ENCODE data around the gene PRKG1.

DNA sequence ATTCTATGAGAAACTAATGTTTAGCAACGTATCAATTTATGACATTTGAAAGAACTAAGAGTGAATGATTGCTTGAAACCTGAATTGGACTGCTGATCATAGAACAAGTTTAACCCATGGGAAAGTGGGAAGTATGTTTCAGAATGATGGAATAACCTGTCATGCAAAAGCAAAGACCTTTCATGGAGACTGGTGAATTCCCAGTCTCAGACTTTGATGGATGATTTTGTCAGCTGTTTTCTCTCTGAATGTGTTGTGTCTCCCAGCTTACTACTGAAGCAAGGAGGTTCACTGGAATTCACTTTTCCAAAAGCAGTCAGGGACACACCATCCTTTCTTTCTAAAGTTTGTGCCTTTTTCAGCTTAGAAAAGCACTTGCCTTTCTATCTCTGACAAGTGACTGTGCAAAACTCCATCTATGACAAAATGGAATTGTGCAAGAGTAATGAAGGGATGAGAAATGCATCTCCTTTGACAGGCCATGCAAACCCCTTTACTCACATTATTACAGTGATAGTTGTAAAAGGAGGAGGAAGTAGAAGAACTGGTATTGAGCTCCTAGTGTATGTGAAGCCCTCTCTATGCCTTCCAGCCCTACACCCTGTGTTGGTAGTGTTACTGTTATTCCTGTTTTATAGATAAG is 176.1 kb downstream of the PRKG1 start:
- TF ChIP-seq EZH2phosphoT487 (IDR thresholded peaks at IDR 0.05; ENCODE audit: unreplicated experiment) (no peak), POLR2AphosphoS5 (IDR thresholded peaks at IDR 0.05; ENCODE audit: low read depth) (no peak)
- TF ChIP-seq, protein P1, sequence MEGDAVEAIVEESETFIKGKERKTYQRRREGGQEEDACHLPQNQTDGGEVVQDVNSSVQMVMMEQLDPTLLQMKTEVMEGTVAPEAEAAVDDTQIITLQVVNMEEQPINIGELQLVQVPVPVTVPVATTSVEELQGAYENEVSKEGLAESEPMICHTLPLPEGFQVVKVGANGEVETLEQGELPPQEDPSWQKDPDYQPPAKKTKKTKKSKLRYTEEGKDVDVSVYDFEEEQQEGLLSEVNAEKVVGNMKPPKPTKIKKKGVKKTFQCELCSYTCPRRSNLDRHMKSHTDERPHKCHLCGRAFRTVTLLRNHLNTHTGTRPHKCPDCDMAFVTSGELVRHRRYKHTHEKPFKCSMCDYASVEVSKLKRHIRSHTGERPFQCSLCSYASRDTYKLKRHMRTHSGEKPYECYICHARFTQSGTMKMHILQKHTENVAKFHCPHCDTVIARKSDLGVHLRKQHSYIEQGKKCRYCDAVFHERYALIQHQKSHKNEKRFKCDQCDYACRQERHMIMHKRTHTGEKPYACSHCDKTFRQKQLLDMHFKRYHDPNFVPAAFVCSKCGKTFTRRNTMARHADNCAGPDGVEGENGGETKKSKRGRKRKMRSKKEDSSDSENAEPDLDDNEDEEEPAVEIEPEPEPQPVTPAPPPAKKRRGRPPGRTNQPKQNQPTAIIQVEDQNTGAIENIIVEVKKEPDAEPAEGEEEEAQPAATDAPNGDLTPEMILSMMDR (conservative IDR thresholded peaks at IDR 0.05; ENCODE audit: low read depth in 2 of 2), result no peak

Data from GM23338 (cell line).